Measurements from ENCODE around the gene IFITM1.

- no peak for TF ChIP-seq CTCF (IDR thresholded peaks at IDR 0.05)
- no peak for TF ChIP-seq EZH2 (IDR thresholded peaks at IDR 0.05)
- no peak for TF ChIP-seq EZH2phosphoT487 (IDR thresholded peaks at IDR 0.05)
Measured at GRCh38 chr11:315051-315481, 1.2 kb downstream of the IFITM1 start.
